ENCODE data around the gene ZMAT5.

GRCh38 chr22:29782061-29782845 lies 15.4 kb upstream of the ZMAT5 start:
- no peak for TF ChIP-seq CTCF (IDR thresholded peaks at IDR 0.05; ENCODE audit: low read length)
- no peak for TF ChIP-seq EZH2 (IDR thresholded peaks at IDR 0.05; ENCODE audit: borderline replicate concordance, low read length)

Measured in OCI-LY1 (cell line).